GM23338 (cell line): ENCODE measurements around the gene TAGLN2. TPM values are rescaled to one million over a fixed set of nuclear protein-coding genes. Genes with fewer than 3 reads are reported as not detected.

Experiments used
- ATAC-seq: fragments of 200-7000 bp; cut with Tn5 transposase; 3 replicates; pipeline ENCODE4 v1.9.1; 2020
- DNase-seq: peaks from one replicate; pipeline ENCODE4 v3.0.0-alpha.2; 2015; ENCODE audit warnings: low spot score
- H2AFZ ChIP-seq: fragments of 200-600 bp; sonication (generic); 2 replicates; pipeline ENCODE4 v1.8.0; 2016; ENCODE audit warnings: antibody characterized with exemption, mild to moderate bottlenecking, moderate library complexity
- H3F3A ChIP-seq: fragments of 200-600 bp; sonication (generic); replicated peaks from 2 replicates; pipeline ENCODE4 v1.8.0; 2017; ENCODE audit warnings: antibody characterized with exemption, mixed run types, low read depth
- H3K27ac ChIP-seq: fragments of 200-600 bp; sonication (generic); 2 replicates; pipeline ENCODE4 v1.6.1; 2016; ENCODE audit warnings: low read depth
- H3K27me3 ChIP-seq: fragments of 200-600 bp; sonication (generic); 2 replicates; pipeline ENCODE4 v1.8.0; 2016; ENCODE audit warnings: mild to moderate bottlenecking, mixed run types, moderate library complexity; ENCODE audit not compliant: insufficient read depth
- H3K36me3 ChIP-seq: fragments of 200-600 bp; sonication (generic); 2 replicates; pipeline ENCODE4 v1.8.0; 2016; ENCODE audit warnings: mild to moderate bottlenecking; ENCODE audit not compliant: insufficient read depth
- H3K4me1 ChIP-seq: fragments of 200-600 bp; sonication (generic); 2 replicates; pipeline ENCODE4 v1.8.0; 2016; ENCODE audit warnings: mild to moderate bottlenecking, moderate library complexity; ENCODE audit not compliant: insufficient read depth
- H3K4me2 ChIP-seq: fragments of 200-600 bp; sonication (generic); 2 replicates; pipeline ENCODE4 v1.7.1; 2017; ENCODE audit warnings: mixed run types
- H3K4me3 ChIP-seq: fragments of 200-600 bp; sonication (generic); 2 replicates; pipeline ENCODE4 v1.6.1; 2016; ENCODE audit warnings: mixed run types
- H3K79me2 ChIP-seq: fragments of 200-600 bp; sonication (generic); replicated peaks from 2 replicates; pipeline ENCODE4 v1.8.0; 2017; ENCODE audit warnings: mild to moderate bottlenecking; ENCODE audit not compliant: insufficient read depth
- H3K9me2 ChIP-seq: fragments of 200-600 bp; sonication (generic); 2 replicates; pipeline ENCODE4 v1.8.0; 2017; ENCODE audit not compliant: insufficient read depth
- H4K20me1 ChIP-seq: fragments of 200-600 bp; sonication (generic); replicated peaks from 2 replicates; pipeline ENCODE4 v1.8.0; 2017; ENCODE audit warnings: mild to moderate bottlenecking; ENCODE audit not compliant: insufficient read depth
- H3K27ac Mint-ChIP-seq: 2 replicates; pipeline ENCODE4 v1.8.0; 2020; ENCODE audit warnings: inconsistent platforms, mild to moderate bottlenecking, moderate library complexity, mixed read lengths
- H3K27me3 Mint-ChIP-seq: 3 replicates; pipeline ENCODE4 v1.8.0; 2022; ENCODE audit warnings: low read depth, mild to moderate bottlenecking, moderate library complexity, mixed read lengths, inconsistent platforms; ENCODE audit not compliant: insufficient read depth, poor library complexity
- H3K36me3 Mint-ChIP-seq: 3 replicates; pipeline ENCODE4 v1.8.0; 2021; ENCODE audit warnings: low read depth, mild to moderate bottlenecking, inconsistent platforms, moderate library complexity, mixed read lengths
- H3K4me1 Mint-ChIP-seq: 3 replicates; pipeline ENCODE4 v1.8.0; 2020; ENCODE audit warnings: mild to moderate bottlenecking, inconsistent platforms, mixed read lengths
- H3K4me3 Mint-ChIP-seq: 3 replicates; pipeline ENCODE4 v1.8.0; 2021; ENCODE audit warnings: moderate library complexity, mild to moderate bottlenecking, inconsistent platforms, mixed read lengths
- H3K9me3 Mint-ChIP-seq: 3 replicates; pipeline ENCODE4 v1.8.0; 2020; ENCODE audit warnings: moderate library complexity, mild to moderate bottlenecking, inconsistent platforms, mixed read lengths
- CREB1 ChIP-seq: fragments of 250-450 bp; sonication (Bioruptor Pico); IDR thresholded peaks from 2 replicates; pipeline ENCODE4 v1.5.0; 2020; ENCODE audit warnings: low read depth, mild to moderate bottlenecking, moderate library complexity
- EZH2 ChIP-seq: fragments of 200-600 bp; sonication (generic); IDR thresholded peaks from one replicate; pipeline ENCODE4 v1.8.0; 2017; ENCODE audit warnings: antibody characterized with exemption, mild to moderate bottlenecking, low read depth; ENCODE audit not compliant: unreplicated experiment
- EZH2phosphoT487 ChIP-seq: fragments of 200-600 bp; sonication (generic); IDR thresholded peaks from one replicate; pipeline ENCODE4 v1.8.1; 2018; ENCODE audit warnings: antibody characterized with exemption; ENCODE audit not compliant: unreplicated experiment
- JUNB ChIP-seq: IDR thresholded peaks from one replicate; pipeline ENCODE4 v1.6.1; 2016; ENCODE audit warnings: antibody characterized with exemption; ENCODE audit not compliant: unreplicated experiment
- NANOG ChIP-seq: IDR thresholded peaks from 2 replicates; pipeline ENCODE4 v1.6.1; 2016; ENCODE audit warnings: antibody characterized with exemption, borderline replicate concordance
- POLR2AphosphoS5 ChIP-seq: IDR thresholded peaks from 2 replicates; pipeline ENCODE4 v1.6.1; 2016; ENCODE audit warnings: antibody characterized with exemption, low read depth
- REST ChIP-seq: IDR thresholded peaks from one replicate; pipeline ENCODE4 v1.6.1; 2018; ENCODE audit warnings: antibody characterized with exemption; ENCODE audit not compliant: unreplicated experiment
- STAT1 ChIP-seq: IDR thresholded peaks from one replicate; pipeline ENCODE4 v1.6.1; 2016; ENCODE audit warnings: antibody characterized with exemption; ENCODE audit not compliant: unreplicated experiment
- ZNF114 ChIP-seq: fragments of 250-450 bp; sonication (Bioruptor Pico); IDR thresholded peaks from 2 replicates; pipeline ENCODE4 v1.5.0; 2020; ENCODE audit warnings: mild to moderate bottlenecking, moderate library complexity
- ZNF331 ChIP-seq: fragments of 250-450 bp; sonication (Bioruptor Pico); IDR thresholded peaks from 2 replicates; pipeline ENCODE4 v1.5.0; 2020; ENCODE audit warnings: low read depth, mild to moderate bottlenecking, moderate library complexity
- ZNF462 ChIP-seq: fragments of 250-450 bp; sonication (Bioruptor Pico); IDR thresholded peaks from 2 replicates; pipeline ENCODE4 v1.5.0; 2020; ENCODE audit warnings: mild to moderate bottlenecking, moderate library complexity
- polyA plus RNA-seq: library from polyadenylated mRNA; unstranded; fragments of >200 nt; fragmentation: Nextera tagmentation; extraction: Ambion mirVana; gene quantifications from 2 replicates; pipeline ENCODE4 v1.2.1, GENCODE V29; 2016
- total RNA-seq: library from RNA; depleted of rRNA; stranded (reverse); fragments of >200 nt; shearing (Covaris generic); gene quantifications from 2 replicates; pipeline ENCODE4 v1.2.3, GENCODE V29; 2014
- TF ChIP-seq, protein P1 (sequence below), 2 experiments: fragments of 200-600 bp in 1 of 2; sonication (generic) in 1 of 2; conservative IDR thresholded peaks; 2 replicates each; pipeline versions ENCODE4 v1.5.1 to v1.6.1; 2016 to 2017; ENCODE audit warnings: antibody characterized with exemption in 2 of 2, low read depth in 2 of 2, mild to moderate bottlenecking in 2 of 2, moderate library complexity in 1 of 2
- TF ChIP-seq, protein P2 (sequence below): IDR thresholded peaks from 2 replicates; pipeline ENCODE4 v1.6.1; 2016; ENCODE audit warnings: antibody characterized with exemption

The TAGLN2 gene
- total and polyA plus RNA-seq, 2 experiments from 2014 or later = 58.2 to 60.1 TPM

DNA sequence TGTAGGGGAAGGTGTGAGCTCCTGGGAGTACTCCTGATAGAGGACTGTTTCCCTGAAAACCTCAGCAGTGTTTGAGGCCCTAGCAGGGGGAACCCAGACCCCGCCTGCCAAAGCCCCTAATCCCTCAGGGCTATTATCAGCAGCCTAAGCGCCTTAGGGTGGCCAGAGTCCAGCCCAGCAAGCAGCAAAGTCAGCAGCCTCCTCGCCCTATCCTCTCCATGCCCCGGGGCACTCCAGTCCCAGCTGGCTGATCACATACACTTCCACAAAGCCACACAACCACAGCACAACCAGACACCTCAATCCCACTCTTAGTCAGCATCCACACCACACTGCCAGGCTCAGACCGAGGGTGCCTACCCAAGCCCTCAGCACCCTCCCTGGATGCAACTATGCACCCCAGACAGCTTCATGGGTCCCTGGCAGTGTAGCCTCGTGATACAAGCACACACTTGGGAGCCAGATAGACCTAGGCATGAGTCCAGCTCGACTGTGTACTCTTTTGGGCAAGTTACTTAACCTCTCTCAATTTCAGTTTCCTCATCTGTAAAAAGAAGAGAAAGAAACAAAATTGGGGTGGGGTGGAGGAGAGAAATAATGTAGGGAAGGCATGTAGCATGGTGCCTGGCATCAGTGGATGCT lies 13.0 kb upstream of the TAGLN2 start:
- Histone ChIP-seq H3K9me2 (no peaks in the 10 kb centered on the region), H3K4me3 (no peak overlapping the region), H2AFZ (no peak overlapping the region), H3K4me2 (no peak overlapping the region), H3F3A (no peaks in the 10 kb centered on the region), H3K4me1 (peaks cover 19% of the 10 kb centered on the region), H3K36me3 (0 out of 2 replicates have a peak, but pooled peaks cover 12% of the 10 kb centered on the region), H3K27me3 (no peaks in the 10 kb centered on the region), H3K27ac (no peak overlapping the region), H3K79me2 (no peaks in the 10 kb centered on the region), H4K20me1 (peaks cover 4% of the 10 kb centered on the region; the same call in 1 of the 2 replicates)
- ATAC-seq = no peak
- no peak for DNase-seq
- Mint-ChIP-seq H3K4me1 (peaks cover 37% of the 10 kb centered on the region), H3K4me3 (no peak overlapping the region), H3K9me3 (no peaks in the 10 kb centered on the region), H3K27me3 (peaks cover 18% of the 10 kb centered on the region), H3K27ac (no peak overlapping the region), H3K36me3 (peaks cover 43% of the 10 kb centered on the region)
- no peak for TF ChIP-seq ZNF462 (CRISPR knock-in tag)
- no peak for TF ChIP-seq JUNB
- no peak for TF ChIP-seq EZH2
- no peak for TF ChIP-seq ZNF114
- no peak for TF ChIP-seq NANOG
- TF ChIP-seq, protein P1, sequence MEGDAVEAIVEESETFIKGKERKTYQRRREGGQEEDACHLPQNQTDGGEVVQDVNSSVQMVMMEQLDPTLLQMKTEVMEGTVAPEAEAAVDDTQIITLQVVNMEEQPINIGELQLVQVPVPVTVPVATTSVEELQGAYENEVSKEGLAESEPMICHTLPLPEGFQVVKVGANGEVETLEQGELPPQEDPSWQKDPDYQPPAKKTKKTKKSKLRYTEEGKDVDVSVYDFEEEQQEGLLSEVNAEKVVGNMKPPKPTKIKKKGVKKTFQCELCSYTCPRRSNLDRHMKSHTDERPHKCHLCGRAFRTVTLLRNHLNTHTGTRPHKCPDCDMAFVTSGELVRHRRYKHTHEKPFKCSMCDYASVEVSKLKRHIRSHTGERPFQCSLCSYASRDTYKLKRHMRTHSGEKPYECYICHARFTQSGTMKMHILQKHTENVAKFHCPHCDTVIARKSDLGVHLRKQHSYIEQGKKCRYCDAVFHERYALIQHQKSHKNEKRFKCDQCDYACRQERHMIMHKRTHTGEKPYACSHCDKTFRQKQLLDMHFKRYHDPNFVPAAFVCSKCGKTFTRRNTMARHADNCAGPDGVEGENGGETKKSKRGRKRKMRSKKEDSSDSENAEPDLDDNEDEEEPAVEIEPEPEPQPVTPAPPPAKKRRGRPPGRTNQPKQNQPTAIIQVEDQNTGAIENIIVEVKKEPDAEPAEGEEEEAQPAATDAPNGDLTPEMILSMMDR (conservative IDR thresholded peaks at IDR 0.05; ENCODE audit: low read depth in 2 of 2) = no peak
- no peak for TF ChIP-seq CREB1 (CRISPR knock-in tag)
- no peak for TF ChIP-seq ZNF331 (CRISPR knock-in tag)
- TF ChIP-seq REST = no peak
- TF ChIP-seq STAT1 = no peak
- TF ChIP-seq EZH2phosphoT487 = no peak
- TF ChIP-seq, protein P2, sequence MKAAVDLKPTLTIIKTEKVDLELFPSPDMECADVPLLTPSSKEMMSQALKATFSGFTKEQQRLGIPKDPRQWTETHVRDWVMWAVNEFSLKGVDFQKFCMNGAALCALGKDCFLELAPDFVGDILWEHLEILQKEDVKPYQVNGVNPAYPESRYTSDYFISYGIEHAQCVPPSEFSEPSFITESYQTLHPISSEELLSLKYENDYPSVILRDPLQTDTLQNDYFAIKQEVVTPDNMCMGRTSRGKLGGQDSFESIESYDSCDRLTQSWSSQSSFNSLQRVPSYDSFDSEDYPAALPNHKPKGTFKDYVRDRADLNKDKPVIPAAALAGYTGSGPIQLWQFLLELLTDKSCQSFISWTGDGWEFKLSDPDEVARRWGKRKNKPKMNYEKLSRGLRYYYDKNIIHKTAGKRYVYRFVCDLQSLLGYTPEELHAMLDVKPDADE = no peak
- TF ChIP-seq POLR2AphosphoS5 = no peak
